CD4-positive, alpha-beta T cell treated with Interleukin-4 for 1 hour (primary cell): ENCODE results near the gene DMPK.

Experiments
- DNase-seq, 2 donors: peaks; one replicate each; pipeline ENCODE4 v3.0.0-alpha.2; 2020 to 2022

DMPK gene

GRCh38 chr19:45785097-45785496, 2.8 kb upstream of the DMPK start:
- no peak for DNase-seq

- no peak for DNase-seq
Observed at GRCh38 chr19:45784096-45784495, 1.8 kb upstream of the DMPK start.

- no peak for DNase-seq
Observed at GRCh38 chr19:45782820-45783785, 813 bp upstream of the DMPK start.

- DNase-seq: no peak
Observed at GRCh38 chr19:45781214-45782161, 802 bp downstream of the DMPK start.

- no peak for DNase-seq
Observed at GRCh38 chr19:45780448-45781213, 1.7 kb downstream of the DMPK start.

- no peak for DNase-seq
Observed at GRCh38 chr19:45780146-45780447, 2.2 kb downstream of the DMPK start.

- DNase-seq: peak; percentile 87 to 89
Observed at GRCh38 chr19:45779231-45780145, 2.8 kb downstream of the DMPK start.

GRCh38 chr19:45778010-45778661, 4.2 kb downstream of the DMPK start:
- DNase-seq: no peak

GRCh38 chr19:45777395-45777961, 4.8 kb downstream of the DMPK start:
- DNase-seq: no peak

GRCh38 chr19:45774765-45775164, 7.5 kb downstream of the DMPK start:
- DNase-seq: no peak

GRCh38 chr19:45773384-45773783, 8.9 kb downstream of the DMPK start:
- no peak for DNase-seq

- no peak for DNase-seq
Observed at GRCh38 chr19:45772912-45773311, 9.4 kb downstream of the DMPK start.

GRCh38 chr19:45772130-45772840, 10.0 kb downstream of the DMPK start:
- no peak for DNase-seq

GRCh38 chr19:45771311-45771933, 10.9 kb downstream of the DMPK start:
- DNase-seq: no peak

- peak; percentile 91 for DNase-seq
Observed at GRCh38 chr19:45770192-45771101, 11.8 kb downstream of the DMPK start.

- peak in 1 of 2 donors; percentile 66 for DNase-seq
Observed at GRCh38 chr19:45769821-45770191, 12.5 kb downstream of the DMPK start.

- peak; percentile 96 to 97 for DNase-seq
Observed at GRCh38 chr19:45768984-45769782, 13.1 kb downstream of the DMPK start, which contains the start of gene SIX5. Gene SIX5 (minus strand): TSS chr19:45769252. CDS start chr19:45768844, 408 bp downstream.

GRCh38 chr19:45768655-45768983, 13.7 kb downstream of the DMPK start:
- DNase-seq: peak; percentile 36 to 46
